HL-60/S4 treated with phorbol 12-myristate 13-acetate at 8.2 ng/mL for 4 days and 3 days (cell line): Measurements from ENCODE around the gene BPHL.

ENCODE experiments used
- in situ Hi-C: fragments of 300-500 bp; cut with MboI; formaldehyde crosslinking; loops from 2 replicates; pipeline ENCODE4 v1.15.0; 2022; ENCODE audit warnings: low sequenced_read_pairs

BPHL gene

DNA sequence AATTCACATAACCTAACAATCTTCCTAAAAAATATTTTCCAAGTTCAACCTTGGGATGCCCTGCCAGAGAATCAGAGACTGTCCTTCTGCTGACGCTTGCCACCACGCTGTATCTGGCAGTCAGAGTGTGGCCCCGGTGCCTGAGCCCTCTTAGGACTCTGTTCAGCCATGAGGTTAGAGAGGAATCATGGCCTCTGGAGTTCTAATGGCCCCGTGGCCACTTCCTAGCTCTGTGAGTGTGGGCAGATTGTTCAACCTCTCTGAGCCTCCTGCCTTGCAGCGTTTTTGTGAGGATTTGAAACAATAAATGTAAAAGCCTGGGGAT, 2.2 kb downstream of the BPHL start:
- in situ Hi-C loops: loop anchor here (10.0 kb wide), 1 partner anchor 134 kb away; the partner anchor contains the start of gene PSMG4

GRCh38 chr6:3122823-3123182, 4.3 kb downstream of the BPHL start:
- in situ Hi-C loops: loop anchor here (10.0 kb wide), 1 partner anchor 132 kb away; the partner anchor contains the start of gene PSMG4

- in situ Hi-C loops: loop anchor here (10.0 to 25.0 kb wide), 2 partner anchors 130 to 613 kb away; partner anchors contain the start of gene PSMG4
Observed at GRCh38 chr6:3124667-3125066, 6.2 kb downstream of the BPHL start.

GRCh38 chr6:3125815-3126214, 7.3 kb downstream of the BPHL start:
- in situ Hi-C loops: loop anchor here (10.0 to 25.0 kb wide), 2 partner anchors 129 to 611 kb away; partner anchors contain the start of gene PSMG4

- in situ Hi-C loops: loop anchor here (10.0 to 25.0 kb wide), 2 partner anchors 126 to 609 kb away; partner anchors contain the start of gene PSMG4
Observed at GRCh38 chr6:3128356-3129108, 10.0 kb downstream of the BPHL start.

- in situ Hi-C loops: loop anchor here (25.0 kb wide), 1 partner anchor 606 kb away; no protein-coding TSS in a partner anchor
Observed at GRCh38 chr6:3131695-3132094, 13.2 kb downstream of the BPHL start.

DNA sequence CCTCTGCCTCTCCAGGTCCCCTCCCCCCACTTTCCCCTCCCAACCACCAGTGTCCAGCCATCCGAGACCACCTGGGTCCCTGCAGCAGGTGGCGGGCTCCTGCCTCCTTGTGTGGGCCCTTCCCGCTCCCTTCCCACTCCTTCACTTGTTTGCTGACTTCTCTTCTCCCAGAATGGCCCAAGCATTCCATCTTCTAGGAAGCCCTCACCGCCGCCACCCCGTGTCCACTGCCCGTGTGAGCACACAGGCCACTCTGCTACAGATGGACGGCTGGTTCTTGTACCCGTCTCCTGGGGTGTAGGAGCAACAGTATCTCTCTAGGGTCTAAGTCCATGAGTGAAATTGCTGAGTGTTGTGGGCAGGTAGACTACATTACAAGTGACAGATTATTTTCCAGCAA, 15.0 kb downstream of the BPHL start:
- in situ Hi-C loops: loop anchor here (25.0 kb wide), 1 partner anchor 604 kb away; no protein-coding TSS in a partner anchor

DNA sequence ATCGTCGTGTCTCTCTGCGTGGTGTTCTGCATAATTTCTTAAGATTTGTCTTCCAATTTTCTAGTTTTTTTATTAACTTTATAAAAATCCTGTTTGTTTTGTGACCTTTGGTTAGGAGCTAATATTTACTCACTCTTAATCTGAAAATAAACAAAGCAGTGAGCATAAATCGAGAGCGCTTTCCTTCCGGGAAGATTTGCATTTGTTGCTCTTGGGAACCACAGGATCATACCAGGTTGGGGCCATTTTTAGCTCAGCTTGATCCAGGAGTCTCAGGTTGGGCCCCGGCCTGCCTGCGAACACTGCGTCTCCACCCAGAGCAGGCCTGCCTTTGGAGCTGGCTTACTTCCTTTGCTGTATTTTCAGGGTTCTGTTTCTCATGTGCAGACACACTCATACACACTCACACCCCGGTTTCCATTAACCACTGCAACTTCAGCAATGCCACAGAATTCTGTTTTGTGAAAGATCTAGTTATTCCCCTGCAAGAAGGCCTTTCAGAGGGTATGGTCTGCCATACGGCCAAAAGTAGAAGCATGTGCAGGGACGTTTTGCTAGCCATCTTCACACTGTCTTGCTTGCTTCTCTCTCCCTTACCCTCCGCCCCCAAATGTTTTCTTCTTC, 17.3 kb downstream of the BPHL start:
- in situ Hi-C loops: loop anchor here (25.0 kb wide), 1 partner anchor 602 kb away; no protein-coding TSS in a partner anchor

GRCh38 chr6:3136292-3137011, 17.9 kb downstream of the BPHL start:
- in situ Hi-C loops: loop anchor here (25.0 kb wide), 1 partner anchor 601 kb away; no protein-coding TSS in a partner anchor

- in situ Hi-C loops: loop anchor here (25.0 kb wide), 1 partner anchor 600 kb away; no protein-coding TSS in a partner anchor
Observed at GRCh38 chr6:3137057-3137777, 18.7 kb downstream of the BPHL start.

- in situ Hi-C loops: loop anchor here (25.0 kb wide), 1 partner anchor 599 kb away; no protein-coding TSS in a partner anchor
Observed at GRCh38 chr6:3137873-3138272, 19.4 kb downstream of the BPHL start.

DNA sequence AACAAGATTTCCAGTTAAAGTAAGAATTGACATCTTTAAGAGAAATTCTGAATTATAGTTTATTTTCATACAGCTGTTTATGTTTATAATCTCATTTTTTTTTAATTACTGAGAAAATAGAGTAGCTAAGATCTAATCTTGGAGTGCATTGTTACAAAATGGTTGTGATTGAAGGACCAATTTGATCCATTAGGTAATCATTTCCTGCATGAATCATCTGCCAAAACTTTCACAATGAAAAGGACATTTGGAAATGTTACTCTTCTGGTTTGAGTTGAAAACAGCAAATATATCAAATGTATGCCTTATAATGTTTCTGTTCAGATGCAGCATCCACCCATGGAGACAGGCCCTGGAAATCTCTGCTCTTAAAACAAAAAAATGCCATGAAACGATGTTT, 19.8 kb downstream of the BPHL start:
- in situ Hi-C loops: loop anchor here (25.0 kb wide), 1 partner anchor 599 kb away; no protein-coding TSS in a partner anchor

GRCh38 chr6:3139090-3139903, 20.8 kb downstream of the BPHL start:
- in situ Hi-C loops: loop anchor here (25.0 kb wide), 1 partner anchor 598 kb away; no protein-coding TSS in a partner anchor

GRCh38 chr6:3140201-3140600, 21.7 kb downstream of the BPHL start:
- in situ Hi-C loops: loop anchor here (25.0 kb wide), 1 partner anchor 597 kb away; no protein-coding TSS in a partner anchor

GRCh38 chr6:3142536-3142935, 24.0 kb downstream of the BPHL start:
- in situ Hi-C loops: loop anchor here (25.0 kb wide), 1 partner anchor 595 kb away; no protein-coding TSS in a partner anchor

- in situ Hi-C loops: loop anchor here (25.0 kb wide), 1 partner anchor 594 kb away; no protein-coding TSS in a partner anchor
Observed at GRCh38 chr6:3143158-3143557, 24.6 kb downstream of the BPHL start.

- in situ Hi-C loops: loop anchor here (25.0 kb wide), 1 partner anchor 593 kb away; no protein-coding TSS in a partner anchor
Observed at GRCh38 chr6:3144571-3144970, 26.1 kb downstream of the BPHL start.

- in situ Hi-C loops: loop anchor here (25.0 kb wide), 1 partner anchor 589 kb away; no protein-coding TSS in a partner anchor
Observed at GRCh38 chr6:3147914-3148757, 29.6 kb downstream of the BPHL start.
